GM19240 (cell line): ENCODE measurements around the gene SMAD4.
"Not testable (repeated sequence)": the region's sequence is repeated elsewhere in the genome, so short reads cannot be mapped to it uniquely, and the experiment has no call there.

Experiments used
- DNase-seq: peaks from one replicate; pipeline ENCODE4 v3.0.0; 2011; ENCODE audit warnings: low spot score; ENCODE audit not compliant: insufficient read length

SMAD4 gene

DNA sequence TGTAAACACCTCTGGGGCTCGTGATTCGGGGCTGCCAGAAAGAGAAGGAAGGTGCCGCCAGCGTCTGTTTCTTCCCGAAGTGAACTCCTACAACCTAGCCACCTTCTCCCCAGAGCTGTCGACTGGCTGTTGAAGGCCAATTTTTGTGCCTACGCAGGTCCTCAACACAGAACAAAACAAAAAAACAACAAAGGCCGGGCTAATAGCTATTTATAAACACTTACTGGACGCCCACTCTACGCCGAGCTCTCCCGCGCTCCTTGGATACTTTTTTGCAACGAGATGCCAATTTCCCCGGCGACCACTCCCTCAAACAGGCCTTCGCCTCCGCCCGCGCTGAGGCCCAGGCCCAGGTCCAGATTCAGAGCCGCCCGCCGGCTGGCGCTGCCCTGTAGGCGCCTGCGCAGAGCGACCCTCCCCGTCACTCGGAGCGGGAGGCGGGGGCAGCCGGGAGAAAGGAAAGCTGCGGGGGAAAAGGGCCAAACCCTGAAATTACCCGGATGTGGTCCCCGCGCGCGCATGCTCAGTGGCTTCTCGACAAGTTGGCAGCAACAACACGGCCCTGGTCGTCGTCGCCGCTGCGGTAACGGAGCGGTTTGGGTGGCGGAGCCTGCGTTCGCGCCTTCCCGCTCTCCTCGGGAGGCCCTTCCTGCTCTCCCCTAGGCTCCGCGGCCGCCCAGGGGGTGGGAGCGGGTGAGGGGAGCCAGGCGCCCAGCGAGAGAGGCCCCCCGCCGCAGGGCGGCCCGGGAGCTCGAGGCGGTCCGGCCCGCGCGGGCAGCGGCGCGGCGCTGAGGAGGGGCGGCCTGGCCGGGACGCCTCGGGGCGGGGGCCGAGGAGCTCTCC is at the start of gene SMAD4:
TSS of gene SMAD4 (plus strand) at position 520 of the 843 bp plus-strand sequence. CDS start 16,834 bp downstream, outside the sequence.
- DNase-seq: peak; percentile 91

DNA sequence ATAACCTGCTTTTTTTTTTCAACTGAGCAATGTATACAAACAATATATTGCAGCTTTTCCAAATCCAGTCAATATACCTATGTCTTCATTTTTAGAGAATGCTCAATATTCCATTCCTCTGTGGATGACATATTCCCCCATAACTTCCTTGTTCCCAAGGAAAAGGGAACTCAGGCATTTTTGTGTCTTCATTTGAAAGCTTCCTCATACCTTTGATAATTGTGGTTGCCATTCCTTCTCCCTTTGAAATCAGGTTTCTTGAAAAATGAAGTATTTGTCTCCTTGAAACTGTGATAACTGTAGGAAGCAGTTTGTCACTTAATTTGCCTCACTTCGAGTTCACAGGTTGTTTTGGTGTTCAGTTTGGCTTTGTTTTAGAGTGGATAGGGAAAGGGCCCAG is 48.6 kb upstream of the SMAD4 start:
- no peak for DNase-seq

DNA sequence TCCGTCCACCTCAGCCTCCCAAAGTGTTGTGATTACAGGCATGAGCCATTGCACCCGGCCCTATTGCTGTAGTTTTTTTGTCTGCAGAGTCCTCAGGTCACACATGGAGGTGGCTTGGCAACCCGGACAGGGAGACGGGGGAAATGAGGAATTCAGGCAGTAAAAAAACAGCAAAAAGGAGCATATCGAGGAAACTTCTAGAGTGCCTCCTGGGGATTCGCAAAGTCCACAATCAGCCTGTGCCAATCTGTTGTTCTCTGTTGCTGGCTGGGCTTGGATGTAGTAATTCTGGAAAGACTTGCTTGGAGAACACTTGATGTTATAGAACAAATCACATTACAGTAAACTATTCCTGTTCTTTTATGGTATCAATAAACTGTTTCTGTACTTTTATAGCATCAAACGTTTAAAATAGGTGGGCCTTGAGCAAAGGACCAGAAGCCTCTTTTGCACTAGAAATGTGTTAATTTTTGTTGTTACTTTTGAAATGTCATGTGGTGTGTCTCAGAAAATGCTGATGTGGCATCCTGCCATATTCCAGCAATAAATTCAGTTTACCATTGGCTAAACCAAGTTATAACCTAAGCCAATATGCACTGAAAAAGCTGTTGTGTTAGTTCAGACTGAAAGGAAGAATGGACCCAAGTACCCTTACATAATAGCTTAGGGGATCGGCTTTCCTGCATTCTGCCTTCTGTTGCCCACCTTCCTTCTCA is 47.8 kb upstream of the SMAD4 start:
- DNase-seq: no peak

DNA sequence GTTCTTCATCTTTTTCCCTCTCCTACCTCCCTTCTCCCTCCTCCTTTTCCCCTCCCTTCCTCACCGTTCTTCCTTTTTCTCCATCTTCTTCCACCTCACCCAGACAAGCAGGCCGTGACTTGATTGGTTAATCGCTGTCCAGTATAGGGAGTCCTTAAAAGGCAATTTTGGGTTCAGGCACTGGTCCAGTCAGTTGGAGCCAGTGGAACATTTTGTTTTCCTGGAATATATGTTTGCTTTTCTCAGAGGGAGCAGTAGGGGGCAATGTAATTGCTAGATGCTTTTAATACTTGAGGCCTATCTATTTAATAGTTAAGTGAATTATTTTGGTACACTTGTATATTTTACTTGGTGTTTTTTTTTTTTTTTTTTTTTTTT is 47.2 kb upstream of the SMAD4 start:
- no peak for DNase-seq

DNA sequence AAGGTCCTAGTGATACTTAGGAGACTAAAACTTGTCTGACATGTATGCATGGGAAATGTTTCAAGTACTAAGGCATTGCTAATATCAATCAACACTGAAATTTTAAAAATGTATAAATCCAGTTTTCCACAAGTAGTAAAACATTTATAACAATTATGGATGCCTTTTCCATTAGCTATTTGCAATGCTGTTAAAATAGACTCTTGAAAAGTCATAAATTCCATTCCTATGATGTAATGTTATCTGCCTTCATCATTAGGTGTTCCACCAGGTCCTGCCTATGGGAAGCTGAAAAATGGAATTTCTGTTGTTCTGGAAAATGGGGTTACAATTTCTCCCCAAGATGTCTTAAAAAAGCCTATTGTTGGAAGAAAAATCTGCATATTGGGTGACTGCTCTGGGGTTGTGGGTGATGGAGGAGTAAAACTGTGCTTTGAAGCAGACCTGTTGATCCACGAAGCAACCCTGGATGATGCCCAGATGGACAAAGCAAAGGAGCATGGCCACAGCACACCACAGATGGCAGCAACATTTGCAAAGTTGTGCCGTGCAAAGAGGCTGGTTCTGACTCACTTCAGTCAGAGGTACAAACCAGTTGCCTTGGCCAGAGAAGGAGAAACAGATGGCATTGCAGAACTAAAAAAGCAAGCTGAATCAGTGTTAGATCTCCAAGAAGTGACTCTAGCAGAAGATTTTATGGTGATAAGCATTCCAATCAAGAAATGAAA is 43.5 kb upstream of the SMAD4 start:
- DNase-seq: no peak

DNA sequence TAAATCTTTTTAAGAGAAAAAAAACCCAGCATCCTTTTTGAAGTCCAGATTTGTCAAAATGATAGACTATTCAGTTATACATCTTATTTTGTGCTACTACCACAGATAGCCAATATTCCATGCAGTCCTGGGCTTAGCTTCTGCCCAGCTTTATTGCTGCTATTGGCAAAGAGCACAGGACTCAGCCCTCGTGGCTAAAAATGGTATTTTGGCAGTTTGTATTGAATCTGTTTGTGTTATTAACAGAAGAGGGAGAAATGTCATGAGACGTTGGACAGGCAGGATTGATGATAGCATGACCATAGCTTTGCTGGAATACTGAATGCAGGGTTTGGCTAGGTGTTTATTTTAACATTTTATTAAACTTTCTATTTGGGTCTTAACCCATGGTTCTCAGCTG is 42.8 kb upstream of the SMAD4 start:
- no peak for DNase-seq

DNA sequence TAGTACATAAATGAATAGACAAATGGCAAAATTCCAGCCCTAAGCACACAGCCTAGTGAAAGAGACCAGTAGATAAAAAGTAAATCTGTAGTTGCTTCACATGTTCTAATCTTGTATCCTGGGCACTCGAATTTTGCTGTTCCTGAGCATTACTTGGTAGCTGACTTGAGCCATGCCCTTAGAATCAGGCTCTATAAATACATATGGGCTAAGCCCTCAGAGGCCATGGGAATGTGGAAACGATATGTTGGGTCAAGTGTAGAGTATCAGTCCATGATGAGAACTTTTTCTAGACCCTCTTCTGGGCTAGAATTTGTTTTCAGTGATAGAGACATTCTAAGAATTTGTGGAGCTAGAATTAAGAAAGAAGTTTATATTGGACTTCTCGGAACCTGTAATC is 40.3 kb upstream of the SMAD4 start:
- no peak for DNase-seq

DNA sequence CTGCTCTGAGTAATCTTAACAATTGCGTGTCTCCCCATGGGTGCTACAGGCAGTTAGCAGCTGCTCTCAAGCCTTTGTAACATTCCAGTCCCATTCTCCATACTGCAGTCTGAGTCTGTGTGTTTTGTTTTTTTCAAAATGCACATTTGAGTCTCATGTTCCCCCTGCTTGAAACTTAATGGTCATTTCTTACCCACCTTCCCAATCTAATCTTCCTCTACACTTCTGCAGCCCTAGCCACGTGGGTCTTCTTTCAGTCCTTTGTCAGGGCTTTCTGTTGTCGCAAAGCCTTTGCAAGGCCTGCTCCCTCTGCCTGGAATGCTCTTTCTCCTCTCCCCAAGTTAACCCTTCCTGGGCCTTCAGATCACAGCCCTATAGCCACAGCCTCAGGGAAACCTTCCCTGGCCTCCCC is 37.7 kb upstream of the SMAD4 start:
- no peak for DNase-seq

DNA sequence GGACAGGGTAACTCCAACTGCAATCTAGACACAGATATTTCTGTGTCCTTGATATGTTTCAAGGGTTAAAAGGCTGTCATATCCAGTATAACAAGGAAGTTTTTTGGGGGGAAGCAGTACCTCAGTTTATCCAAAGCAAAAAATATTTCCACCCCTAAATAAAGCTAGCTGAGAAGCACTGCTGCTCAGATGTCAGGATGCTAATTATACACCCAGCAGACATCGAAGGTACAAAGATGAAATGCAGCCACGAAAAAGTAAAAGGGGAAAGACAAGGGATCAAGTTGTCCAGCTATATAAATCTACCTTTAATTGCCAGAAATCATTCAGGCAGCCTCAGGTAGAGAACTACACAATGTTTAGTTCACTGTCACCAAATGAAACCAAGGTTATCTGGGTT is 36.0 kb upstream of the SMAD4 start:
- DNase-seq: no peak

DNA sequence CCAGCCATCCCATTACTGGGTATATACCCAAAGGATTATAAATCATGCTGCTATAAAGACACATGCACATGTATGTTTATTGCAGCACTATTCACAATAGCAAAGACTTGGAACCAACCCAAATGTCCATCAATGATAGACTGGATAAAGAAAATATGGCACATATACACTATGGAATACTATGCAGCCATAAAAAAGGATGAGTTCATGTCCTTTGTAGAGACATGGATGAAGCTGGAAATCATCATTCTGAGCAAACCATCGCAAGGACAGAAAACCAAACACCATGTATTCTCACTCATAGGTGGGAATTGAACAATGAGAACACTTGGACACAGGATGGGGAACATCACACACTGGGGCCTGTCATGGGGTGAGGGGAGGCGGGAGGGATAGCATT is 26.8 kb upstream of the SMAD4 start:
- DNase-seq: not testable (repeated sequence)

DNA sequence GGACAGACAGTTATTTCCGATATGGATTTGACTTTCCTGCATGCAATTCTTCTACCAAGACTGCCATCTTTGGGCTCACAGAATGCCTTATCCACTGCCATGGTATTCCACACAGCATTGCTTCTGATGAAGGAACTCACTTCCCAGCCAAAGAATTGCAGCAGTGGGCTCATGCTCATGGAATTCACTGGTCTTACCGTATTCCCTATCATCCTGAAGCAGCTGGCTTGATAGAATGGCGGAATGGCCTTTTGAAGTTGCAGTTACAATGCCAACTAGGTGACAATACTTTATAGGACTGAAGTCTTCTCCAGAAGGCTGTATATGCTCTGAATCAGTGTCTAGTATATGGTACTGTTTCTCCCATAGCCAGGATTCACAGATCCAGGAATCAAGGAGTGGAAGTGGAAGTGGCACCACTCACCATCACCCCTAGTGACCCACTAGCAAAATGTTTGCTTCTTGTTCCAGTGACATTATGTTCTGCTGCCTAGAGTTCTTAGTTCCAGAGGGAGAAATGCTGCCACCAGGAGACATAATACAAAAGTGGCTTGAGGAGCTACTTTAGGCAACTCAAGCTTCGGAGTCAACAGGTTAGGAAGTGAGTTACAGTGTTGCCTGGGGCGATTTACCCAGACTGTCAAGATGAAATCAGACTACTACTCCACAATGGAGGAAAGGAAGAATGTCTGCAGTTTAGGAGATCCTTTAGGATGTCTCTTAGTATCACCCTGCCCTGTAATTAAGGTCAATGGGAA is 23.8 kb upstream of the SMAD4 start:
- no peak for DNase-seq

DNA sequence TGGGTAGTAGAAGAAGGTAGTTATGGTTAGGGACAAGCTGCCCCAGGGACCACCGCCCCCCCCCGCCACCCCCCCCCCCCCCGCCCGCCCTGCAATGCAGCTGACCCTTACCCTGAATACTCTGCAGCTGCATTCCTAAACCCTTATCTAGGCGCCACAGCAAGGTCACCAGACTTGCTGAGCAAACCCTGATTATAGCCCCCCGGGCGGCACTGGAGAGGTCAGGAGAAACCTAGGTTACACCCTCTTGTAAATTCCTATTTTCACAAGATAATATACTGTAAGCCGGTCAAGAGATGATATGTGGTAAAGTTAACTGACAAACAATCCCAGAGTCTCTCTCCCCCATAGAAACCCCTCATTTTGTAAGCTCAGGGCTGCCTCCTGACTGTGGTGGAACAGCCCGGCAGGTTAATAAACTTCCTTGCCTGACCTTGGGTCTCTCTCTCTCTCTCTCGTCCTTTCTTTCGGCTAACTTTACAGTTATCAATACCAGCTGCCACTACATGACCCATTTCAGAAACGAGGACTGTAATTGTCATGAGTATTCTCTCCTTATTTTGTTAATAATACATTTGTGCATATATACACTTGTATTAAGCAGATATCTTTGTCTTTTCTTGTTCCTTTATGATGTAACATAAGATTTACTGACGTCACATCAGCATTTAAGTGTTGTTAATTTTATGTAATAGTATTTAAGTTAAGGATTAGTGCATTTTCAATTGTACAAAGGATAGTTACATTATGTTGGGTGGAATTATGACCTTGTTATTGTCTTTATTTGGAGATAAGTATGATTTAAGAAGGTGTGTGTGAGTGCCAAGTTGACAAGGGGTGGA is 22.8 kb upstream of the SMAD4 start:
- no peak for DNase-seq

DNA sequence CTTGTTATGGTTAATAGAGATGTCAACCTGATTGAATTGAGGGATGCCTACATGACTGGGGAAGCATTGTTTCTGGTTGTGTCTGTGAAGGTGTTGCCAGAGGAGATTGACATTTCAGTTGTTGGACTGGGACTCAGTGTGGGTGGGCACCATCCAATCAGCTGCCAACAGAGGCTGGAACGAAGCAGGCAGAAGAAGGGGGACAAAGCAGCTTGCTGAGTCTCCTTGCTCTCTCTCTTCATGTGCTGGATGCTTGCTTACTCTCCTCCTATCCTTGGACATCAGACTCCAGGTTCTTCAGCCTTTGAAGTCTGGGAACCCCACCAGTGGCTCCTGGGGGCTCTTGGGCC is 22.2 kb upstream of the SMAD4 start:
- no peak for DNase-seq

DNA sequence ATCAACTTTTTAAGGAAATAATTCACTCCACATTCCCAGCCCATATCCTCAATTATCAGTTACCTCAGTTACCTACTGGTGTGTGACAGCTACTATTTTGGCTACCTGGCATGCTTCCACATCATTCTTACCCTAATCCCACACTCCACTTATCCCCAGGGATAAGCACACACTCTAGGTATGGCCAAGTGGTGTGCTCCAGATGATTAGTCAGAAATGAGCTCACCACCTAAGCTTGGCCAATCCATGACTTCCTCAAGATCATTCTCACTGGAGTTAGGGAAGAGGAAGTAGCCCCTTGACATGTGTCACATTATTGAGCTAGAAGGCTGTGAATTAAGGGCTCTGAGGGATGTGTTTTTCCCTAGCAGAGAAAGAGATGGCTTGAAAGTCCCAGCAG is 20.9 kb upstream of the SMAD4 start:
- DNase-seq: no peak

DNA sequence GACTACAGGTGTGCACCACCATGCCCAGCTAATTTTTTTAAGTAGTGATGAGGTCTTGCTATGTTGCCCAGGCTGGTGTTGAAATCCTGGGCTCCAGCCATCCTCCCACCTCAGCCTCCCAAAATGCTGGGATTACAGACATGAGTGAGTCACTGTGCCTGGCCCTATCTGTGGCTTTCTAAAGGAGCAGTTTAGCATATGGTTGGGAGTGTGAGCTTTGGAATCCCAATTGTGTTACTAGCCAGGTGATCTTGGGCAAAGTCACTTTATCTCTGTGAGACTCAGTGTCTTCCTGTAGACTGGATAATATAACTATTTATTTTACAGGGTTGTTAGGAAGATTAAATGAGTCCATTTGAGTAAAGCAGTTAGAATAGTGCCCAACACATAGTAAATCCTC is 19.8 kb upstream of the SMAD4 start:
- DNase-seq: no peak

DNA sequence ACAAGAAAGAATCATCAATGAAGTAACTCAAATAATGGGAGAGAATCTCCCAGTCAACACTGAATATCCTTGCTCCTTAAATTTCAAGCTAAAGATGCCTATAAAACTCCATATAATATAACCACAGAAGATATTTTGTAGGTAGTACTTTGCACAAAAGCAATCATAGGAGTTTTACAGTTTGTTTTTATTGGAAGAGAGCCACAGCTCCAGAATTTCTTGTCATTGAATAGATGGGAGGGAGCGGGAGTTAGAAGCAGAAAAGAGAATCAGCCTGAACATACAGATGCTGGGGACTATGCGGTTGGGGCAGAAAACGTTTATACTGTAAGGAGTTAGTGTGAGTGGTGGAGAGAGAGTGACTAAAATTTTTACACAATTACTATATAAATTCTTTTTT is 18.3 kb upstream of the SMAD4 start:
- DNase-seq: no peak

DNA sequence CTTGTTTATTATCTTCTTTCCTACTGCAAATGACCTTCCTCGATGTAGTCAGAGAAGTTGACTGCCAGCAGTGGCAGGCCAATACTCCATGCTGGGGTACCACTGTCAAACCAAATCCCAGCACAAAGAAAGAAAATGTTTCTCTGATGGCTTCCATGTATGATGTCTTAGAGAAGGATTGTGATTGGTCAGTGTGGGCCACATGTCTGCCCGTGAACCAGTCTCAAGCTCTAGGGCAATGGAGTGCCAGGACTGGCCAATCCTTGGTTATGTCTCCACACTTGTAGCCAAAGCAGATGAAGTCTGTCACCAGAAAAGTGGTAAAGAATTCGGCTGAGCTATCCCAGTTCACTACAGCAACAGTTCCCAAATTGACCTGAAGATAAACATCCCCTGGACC is 17.6 kb upstream of the SMAD4 start:
- DNase-seq: no peak

DNA sequence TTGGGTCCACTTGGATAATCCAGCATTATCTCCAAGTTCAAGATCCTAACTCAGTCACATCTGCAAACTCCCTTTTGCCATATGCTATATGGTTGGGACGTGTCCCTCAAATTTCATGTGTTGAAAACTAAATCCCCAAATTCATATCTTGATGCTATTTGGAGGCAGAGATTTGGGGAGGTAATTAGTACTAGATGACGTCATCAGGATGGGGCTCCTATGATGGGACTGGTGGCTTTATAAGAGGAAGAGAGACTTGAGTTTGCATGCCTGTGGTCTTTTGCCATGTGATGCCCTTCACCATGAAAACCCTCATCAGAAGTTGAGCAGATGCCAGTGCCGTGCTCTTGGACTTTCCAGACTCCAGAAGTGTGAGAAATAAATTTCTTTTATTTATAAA is 16.8 kb upstream of the SMAD4 start:
- no peak for DNase-seq

DNA sequence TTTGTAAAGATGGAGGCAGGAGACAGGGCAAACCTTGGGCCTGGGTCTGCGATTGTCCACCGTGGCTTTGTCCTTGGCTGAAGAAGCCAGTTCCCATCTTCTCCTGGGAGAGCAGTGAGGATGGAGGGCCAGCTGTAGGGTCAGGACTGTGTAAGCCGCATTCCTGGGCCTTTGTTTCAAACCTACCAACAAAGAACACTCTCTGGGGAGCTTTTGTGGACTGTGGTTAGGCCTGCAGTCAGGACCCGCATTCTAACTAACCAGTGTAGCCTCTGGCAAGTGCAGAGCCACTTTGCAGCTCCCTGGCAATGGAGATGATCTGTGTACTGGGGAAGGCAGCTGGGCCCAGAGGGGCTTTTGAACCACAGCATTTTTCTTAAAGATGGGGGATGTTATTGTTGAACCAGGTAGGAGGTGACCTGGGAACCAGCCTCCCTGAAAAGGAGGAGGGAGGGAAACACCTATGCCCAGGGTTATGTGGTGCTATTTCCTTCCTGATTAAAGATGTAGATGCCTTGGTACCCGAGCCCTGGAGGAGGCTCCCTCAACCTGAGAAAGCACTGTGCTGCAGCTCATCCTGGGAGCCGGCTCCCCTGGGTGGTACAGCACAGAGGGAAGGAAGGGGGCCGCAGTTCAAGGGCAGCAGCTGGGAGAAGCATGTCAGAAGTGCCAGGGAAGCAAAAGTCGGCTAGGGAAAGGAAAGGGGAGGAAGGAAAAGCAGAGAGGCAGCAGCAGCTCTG is 12.7 kb upstream of the SMAD4 start:
- DNase-seq: no peak

DNA sequence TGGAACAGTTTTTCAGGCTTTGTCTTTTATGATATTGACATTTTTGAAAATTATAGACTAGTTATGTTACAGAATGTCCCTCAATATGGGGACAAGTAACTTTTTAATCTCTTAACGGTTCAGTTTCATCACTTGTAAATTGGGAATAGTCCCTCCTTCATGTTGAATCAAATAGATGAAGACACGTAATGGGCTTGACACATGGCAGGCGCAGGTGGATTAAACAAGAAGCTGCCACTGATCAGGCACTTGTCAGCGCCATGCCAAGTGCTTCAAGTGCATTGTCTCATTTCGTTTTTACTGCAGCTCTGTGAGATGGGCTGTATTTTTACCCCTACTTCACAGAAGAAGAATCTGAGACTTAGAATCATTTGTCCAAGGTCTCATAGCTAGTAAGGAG is 9.5 kb upstream of the SMAD4 start:
- DNase-seq: no peak
